H1 (cell line): ENCODE measurements around the gene CDX4. TPM values are rescaled to one million over a fixed set of nuclear protein-coding genes. Genes with fewer than 3 reads are reported as not detected.

Experiments
- CTCF ChIA-PET: fragments of 300-600 bp; sonication (Branson Sonifier 250); formaldehyde crosslinking; loops from one replicate; lab custom pipeline; 2021; ENCODE audit not compliant: partially characterized antibody; lab: Charles Lee
- POLR2A ChIA-PET: fragments of 300-600 bp; sonication (Branson Sonifier 250); formaldehyde crosslinking; loops from one replicate; lab custom pipeline; 2021; ENCODE audit warnings: inconsistent platforms; ENCODE audit not compliant: partially characterized antibody; lab: Charles Lee
- DNase-seq, 2 experiments: peaks; one replicate each; pipeline versions ENCODE4 v3.0.0 to v3.0.0-alpha.2; 2010 to 2022; ENCODE audit warnings: low spot score in 2 of 2, low read depth in 1 of 2, mixed read lengths in 1 of 2
- FAIRE-seq: peaks from 2 replicates; lab custom pipeline; 2011; peaks lifted over from hg19 to GRCh38; lab: Jason Lieb, UNC
- H2AFZ ChIP-seq: 2 replicates; pipeline ENCODE4 v1.8.1; 2012; ENCODE audit warnings: low read length, inconsistent platforms
- H2AK5ac ChIP-seq: 2 replicates; pipeline ENCODE4 v1.6.1; 2013; ENCODE audit warnings: low read depth, low read length
- H2BK120ac ChIP-seq: replicated peaks from 2 replicates; pipeline ENCODE3; 2013; ENCODE audit warnings: low read depth, low read length, inconsistent platforms
- H2BK12ac ChIP-seq: 2 replicates; pipeline ENCODE4 v1.6.1; 2013; ENCODE audit warnings: low read depth, low read length
- H2BK15ac ChIP-seq: 2 replicates; pipeline ENCODE4 v1.6.1; 2013; ENCODE audit warnings: low read length
- H2BK20ac ChIP-seq: 2 replicates; pipeline ENCODE4 v1.6.1; 2013; ENCODE audit warnings: low read length
- H2BK5ac ChIP-seq: 2 replicates; pipeline ENCODE4 v1.6.1; 2013; ENCODE audit warnings: low read depth, low read length
- H3K14ac ChIP-seq: 2 replicates; pipeline ENCODE4 v1.6.1; 2013; ENCODE audit warnings: inconsistent platforms; ENCODE audit not compliant: insufficient read length
- H3K18ac ChIP-seq: 2 replicates; pipeline ENCODE4 v1.6.1; 2013; ENCODE audit warnings: low read length; ENCODE audit errors: extremely low read depth
- H3K23ac ChIP-seq: 2 replicates; pipeline ENCODE4 v1.6.1; 2013; ENCODE audit warnings: inconsistent platforms; ENCODE audit not compliant: insufficient read length
- H3K23me2 ChIP-seq: 2 replicates; pipeline ENCODE4 v1.6.1; 2013; ENCODE audit warnings: low read depth, low read length
- H3K27ac ChIP-seq: 2 replicates; pipeline ENCODE4 v1.6.1; 2011; ENCODE audit warnings: low read depth, low read length, inconsistent platforms
- H3K27me3 ChIP-seq, 4 experiments: replicated peaks in 1 of 4; 1 replicate in 1 of 4; 2 replicates in 3 of 4; pipeline versions ENCODE4 v1.6.1 to v1.8.1; 2011 to 2013; ENCODE audit warnings: low read length in 3 of 4, mild to moderate bottlenecking in 3 of 4, inconsistent platforms in 2 of 4, mixed read lengths in 2 of 4, moderate library complexity in 1 of 4; ENCODE audit not compliant: control insufficient read depth in 3 of 4, insufficient read depth in 3 of 4; ENCODE audit errors: extremely low read depth in 1 of 4
- H3K36me3 ChIP-seq, 4 experiments: 2 replicates each; pipeline versions ENCODE4 v1.6.1 to v1.8.1; 2011 to 2013; ENCODE audit warnings: mild to moderate bottlenecking in 4 of 4, low read length in 3 of 4, moderate library complexity in 2 of 4, control low read depth in 1 of 4, inconsistent platforms in 1 of 4; ENCODE audit not compliant: insufficient read depth in 4 of 4, control insufficient read depth in 2 of 4
- H3K4ac ChIP-seq: replicated peaks from 2 replicates; pipeline ENCODE3; 2013; ENCODE audit warnings: low read length, low read depth, mixed read lengths, inconsistent platforms; ENCODE audit not compliant: insufficient read length
- H3K4me1 ChIP-seq, 4 experiments: replicated peaks in 1 of 4; 1 replicate in 1 of 4; 2 replicates in 3 of 4; pipeline versions ENCODE4 v1.6.1 to v1.8.1; 2011 to 2013; ENCODE audit warnings: low read length in 3 of 4, inconsistent platforms in 2 of 4, mixed read lengths in 1 of 4; ENCODE audit not compliant: insufficient read depth in 4 of 4, control insufficient read depth in 3 of 4
- H3K4me2 ChIP-seq, 2 experiments: 2 replicates each; pipeline versions ENCODE4 v1.6.1 to v1.8.1; 2011 to 2013; ENCODE audit warnings: low read depth in 2 of 2, low read length in 2 of 2, control low read depth in 1 of 2, inconsistent platforms in 1 of 2, mild to moderate bottlenecking in 1 of 2; ENCODE audit not compliant: insufficient read depth in 1 of 2
- H3K4me3 ChIP-seq, 4 experiments: fragments of 200-600, 300-600 bp in 1 of 4; sonication (generic), shearing (Covaris generic), sonication (Bioruptor Twin) in 1 of 4; 2 replicates each; pipeline versions ENCODE4 v1.5.1 to v1.8.1; 2011 to 2016; ENCODE audit warnings: low read length in 4 of 4, low read depth in 3 of 4, control low read depth in 2 of 4, inconsistent platforms in 2 of 4, mild to moderate bottlenecking in 2 of 4, mixed read lengths in 1 of 4, moderate library complexity in 1 of 4; ENCODE audit not compliant: insufficient read depth in 2 of 4; ENCODE audit errors: extremely low read depth in 1 of 4
- H3K56ac ChIP-seq: replicated peaks from 2 replicates; pipeline ENCODE3; 2013; ENCODE audit warnings: low read depth, mild to moderate bottlenecking, mixed read lengths, low read length, inconsistent platforms; ENCODE audit not compliant: insufficient read length
- H3K79me1 ChIP-seq: 2 replicates; pipeline ENCODE4 v1.6.1; 2013; ENCODE audit warnings: low read depth, low read length, control low read depth
- H3K79me2 ChIP-seq, 2 experiments: 2 replicates each; pipeline versions ENCODE4 v1.6.1 to v1.8.1; 2012 to 2013; ENCODE audit warnings: low read length in 2 of 2, mild to moderate bottlenecking in 2 of 2, inconsistent platforms in 1 of 2; ENCODE audit not compliant: insufficient read depth in 2 of 2, control insufficient read depth in 1 of 2
- H3K9ac ChIP-seq, 4 experiments: replicated peaks in 1 of 4; 1 replicate in 1 of 4; 2 replicates in 3 of 4; pipeline versions ENCODE4 v1.6.1 to v1.8.1; 2011 to 2013; ENCODE audit warnings: low read depth in 3 of 4, low read length in 3 of 4, control low read depth in 2 of 4, mild to moderate bottlenecking in 2 of 4, moderate library complexity in 2 of 4, inconsistent platforms in 1 of 4; ENCODE audit errors: extremely low read depth in 1 of 4
- H3K9me3 ChIP-seq, 2 experiments: 2 replicates each; pipeline versions ENCODE4 v1.6.1 to v1.8.1; 2012 to 2013; ENCODE audit warnings: mild to moderate bottlenecking in 2 of 2, moderate library complexity in 2 of 2, control low read depth in 1 of 2, inconsistent platforms in 1 of 2, low read depth in 1 of 2, low read length in 1 of 2, mixed read lengths in 1 of 2; ENCODE audit not compliant: insufficient read depth in 2 of 2
- H4K20me1 ChIP-seq, 2 experiments: replicated peaks in 1 of 2; 2 replicates each; pipeline versions ENCODE3 to v1.8.1; 2011 to 2013; ENCODE audit warnings: inconsistent platforms in 2 of 2, low read length in 2 of 2, mild to moderate bottlenecking in 1 of 2; ENCODE audit not compliant: insufficient read depth in 2 of 2, control insufficient read depth in 1 of 2
- H4K5ac ChIP-seq: 2 replicates; pipeline ENCODE4 v1.6.1; 2013; ENCODE audit warnings: low read length, low read depth, mixed read lengths, inconsistent platforms; ENCODE audit not compliant: insufficient read length
- H4K8ac ChIP-seq: 2 replicates; pipeline ENCODE4 v1.8.0; 2013; ENCODE audit warnings: mild to moderate bottlenecking, moderate library complexity, low read length, inconsistent platforms; ENCODE audit not compliant: insufficient read depth; ENCODE audit errors: extremely low read depth
- H4K91ac ChIP-seq: replicated peaks from 2 replicates; pipeline ENCODE3; 2013; ENCODE audit warnings: low read length, mixed read lengths, inconsistent platforms; ENCODE audit not compliant: insufficient read length
- TBP ChIP-seq: IDR thresholded peaks from 2 replicates; pipeline ENCODE4 v1.6.1; 2011; ENCODE audit warnings: low read depth, low read length, improper control_type of control experiment
- WGBS, 2 experiments: shearing (Covaris generic) in 1 of 2; methylation state at CpG; one replicate each; pipeline versions ENCODE4 v1.1.6 to v1.1.7; 2013 to 2015; ENCODE audit warnings: low lambda C conversion rate in 2 of 2, mixed read lengths in 2 of 2, inconsistent platforms in 1 of 2, low coverage in 1 of 2, missing lambda C conversion rate in 1 of 2; ENCODE audit not compliant: insufficient replicate concordance in 2 of 2, insufficient coverage in 1 of 2, insufficient read length in 1 of 2; ENCODE audit errors: extremely low coverage in 1 of 2, missing lambda C conversion rate in 1 of 2; 5-methylcytosine and 5-hydroxymethylcytosine counted together
- polyA plus RNA-seq, 7 experiments: library from polyadenylated mRNA; depleted of rRNA in 3 of 7; stranded (reverse) in 5 of 7; unstranded in 2 of 7; fragments of >200 nt in 5 of 7; fragments of 200-250 nt in 2 of 7; gene quantifications; 1 replicate in 5 of 7; 2 replicates in 1 of 7; 4 replicates in 1 of 7; pipeline versions ENCODE4 v1.2.1 to v1.2.3, GENCODE V29; 2011 to 2013; ENCODE audit warnings: missing spikeins in 2 of 7, mixed read lengths in 2 of 7
- total RNA-seq: library from RNA; stranded (reverse); fragmentation: NEBNext Ultra II Directional; extraction: Animal tissue kit (Norgen Biotek cat#: 25700); gene quantifications from 2 replicates; pipeline ENCODE4 v1.2.1, GENCODE V29; 2021

Gene CDX4
- total and polyA plus RNA-seq, 2 of the 8 experiments (the other 6 are each of a cell fraction or from before 2014, with no cell fraction given), result 2.3 to 2.6 TPM

DNA sequence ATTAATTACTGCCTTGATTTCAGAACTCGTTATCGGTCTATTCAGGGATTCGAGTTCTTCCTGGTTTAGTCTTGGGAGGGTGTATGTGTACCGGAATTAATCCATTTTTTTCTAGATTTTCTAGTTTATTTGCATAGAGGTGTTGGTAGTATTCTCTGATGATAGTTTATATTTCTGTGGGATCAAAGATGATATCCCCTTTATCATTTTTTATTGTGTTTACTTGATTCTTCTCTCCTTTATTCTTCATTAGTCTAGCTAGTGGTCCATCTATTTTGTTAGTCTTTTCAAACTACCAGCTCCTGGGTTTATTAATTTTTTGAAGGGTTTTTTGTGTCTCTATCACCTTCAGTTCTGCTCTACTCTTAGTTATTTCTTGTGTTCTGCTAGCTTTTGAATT lies 32.1 kb downstream of the CDX4 start:
- Histone ChIP-seq H3K79me2 (no peaks in the 10 kb centered on the region), H3K23me2 (no peaks in the 10 kb centered on the region), H3K4ac (no peak overlapping the region), H3K14ac (no peak overlapping the region), H3K4me2 (no peak overlapping the region), H3K23ac (no peak overlapping the region), H2AFZ (no peak overlapping the region), H2BK120ac (no peak overlapping the region), H3K36me3 (no peaks in the 10 kb centered on the region), H3K27ac (no peak overlapping the region), H4K91ac (no peak overlapping the region), H4K20me1 (no peaks in the 10 kb centered on the region), H2BK12ac (no peak overlapping the region), H3K9ac (no peak overlapping the region), H2BK20ac (no peak overlapping the region), H3K4me3 (no peak overlapping the region), H2AK5ac (no peak overlapping the region), H3K4me1 (no peaks in the 10 kb centered on the region), H4K8ac (no peak overlapping the region), H3K79me1 (no peaks in the 10 kb centered on the region), H3K9me3 (no peaks in the 10 kb centered on the region), H3K27me3 (no peaks in the 10 kb centered on the region), H3K56ac (no peak overlapping the region), H3K18ac (no peak overlapping the region), H2BK5ac (no peak overlapping the region), H4K5ac (no peak overlapping the region), H2BK15ac (no peak overlapping the region)
- DNase-seq, result no peak
- ChIA-PET POLR2A (no interaction called here), CTCF (no interaction called here)
- no peak for FAIRE-seq
- 100% methylated on average over 4 of the region's 4 CpGs; no CpG with 5 or more reads in 1 of the 2 experiments for WGBS, 2 experiments
- no peak for TF ChIP-seq TBP
